DMS 273 (cell line): ENCODE measurements around the gene CNTNAP5.

Experiments used
- DNase-seq: peaks from one replicate; lab custom pipeline; 2025; ENCODE audit not compliant: unreplicated experiment; lab: John Stamatoyannopoulos, UW

CNTNAP5 gene

DNA sequence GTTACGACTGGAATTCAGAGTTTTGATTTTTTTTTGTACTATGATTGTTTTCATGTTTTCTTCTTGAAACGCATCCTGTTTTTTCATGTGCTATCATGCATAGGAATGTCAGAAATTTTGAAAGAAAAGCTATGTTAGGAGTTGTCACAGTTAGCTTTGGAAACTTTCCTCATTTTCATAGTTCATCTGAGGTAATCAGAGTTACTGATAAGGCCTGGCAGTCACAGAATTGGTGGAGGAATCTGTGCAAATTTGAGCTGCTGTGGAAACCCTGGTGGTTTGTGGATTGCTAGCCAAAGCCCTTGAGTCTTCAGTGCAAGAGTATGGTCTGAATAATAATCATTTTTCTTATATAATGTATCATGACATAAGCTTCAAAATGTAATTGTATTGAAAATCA is 401.0 kb downstream of the CNTNAP5 start:
- no peak for DNase-seq

DNA sequence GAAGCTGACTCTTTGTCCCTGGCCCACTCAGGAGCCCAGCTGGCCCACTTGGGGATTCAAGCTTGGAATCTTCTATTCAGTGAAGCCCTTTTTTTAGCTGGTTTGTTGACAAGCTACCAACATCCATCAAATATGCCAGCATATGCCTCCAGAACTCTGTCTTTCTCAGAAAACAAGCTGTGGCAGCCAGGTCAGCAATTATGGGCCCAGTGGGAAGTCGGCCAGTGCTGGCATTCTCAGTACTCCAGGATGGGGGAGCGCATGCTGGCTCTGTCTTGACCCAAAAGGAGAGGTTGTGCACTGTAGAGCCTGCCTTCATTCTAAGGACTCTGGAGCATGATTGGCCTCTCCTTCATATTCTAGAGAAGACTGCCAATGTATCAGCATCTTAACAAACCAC is 401.5 kb downstream of the CNTNAP5 start:
- no peak for DNase-seq

DNA sequence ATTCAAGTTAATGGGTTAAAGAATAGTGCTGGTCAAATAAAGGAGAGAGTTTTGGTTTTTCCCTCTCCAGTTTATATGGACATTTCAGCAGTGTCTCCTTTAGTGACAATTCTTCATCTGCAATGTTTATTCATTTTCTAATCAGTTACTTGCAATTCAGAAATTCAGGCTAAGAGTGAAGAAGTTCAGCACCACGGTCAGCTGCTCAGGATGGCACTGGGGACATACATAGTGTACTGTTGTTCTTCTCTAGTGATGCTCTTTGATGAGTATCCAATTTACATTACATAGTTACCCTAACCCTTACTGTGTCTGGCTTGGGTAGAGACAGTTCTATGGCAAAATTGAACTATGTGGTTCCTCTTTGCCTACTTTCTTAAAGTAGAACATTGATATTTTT is 412.7 kb downstream of the CNTNAP5 start:
- no peak for DNase-seq

DNA sequence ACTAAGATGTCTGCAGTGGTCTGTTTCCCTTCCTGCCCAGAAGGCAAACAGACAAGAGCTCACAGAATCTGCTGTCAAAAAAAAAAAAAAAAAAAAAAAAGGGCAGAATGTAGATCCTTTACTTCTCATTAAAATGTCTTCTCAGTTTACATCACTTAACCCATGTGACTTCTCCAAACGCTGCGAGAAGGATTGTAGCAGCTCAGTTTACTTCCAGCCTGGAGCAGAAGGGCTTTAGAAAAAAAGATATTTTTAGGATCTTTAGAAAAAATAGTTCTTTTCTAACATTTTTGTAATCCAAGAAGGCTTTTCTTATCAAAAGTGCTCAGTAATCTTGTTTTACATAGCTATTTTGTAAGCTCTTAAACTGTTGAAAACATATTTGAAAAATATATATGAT is 425.4 kb downstream of the CNTNAP5 start:
- DNase-seq: no peak

DNA sequence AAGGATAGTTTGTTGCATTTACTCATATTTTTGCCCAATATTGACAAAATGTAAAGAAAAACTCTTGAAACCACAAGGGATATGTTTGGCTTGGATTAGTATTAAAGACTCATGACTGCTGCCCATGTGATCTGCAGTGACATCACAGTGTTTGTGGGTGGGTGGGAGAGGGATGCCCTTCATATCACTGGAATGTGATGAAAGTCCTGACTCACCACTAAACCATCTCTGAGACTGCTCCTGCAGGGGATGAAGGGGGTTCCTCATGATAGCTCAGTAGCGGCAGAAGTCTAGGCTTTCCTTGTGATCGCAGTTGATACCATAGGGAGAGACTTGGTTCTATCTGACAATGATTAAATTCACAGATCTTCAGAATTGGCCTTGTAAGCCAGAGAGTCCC is 451.2 kb downstream of the CNTNAP5 start:
- DNase-seq: no peak

DNA sequence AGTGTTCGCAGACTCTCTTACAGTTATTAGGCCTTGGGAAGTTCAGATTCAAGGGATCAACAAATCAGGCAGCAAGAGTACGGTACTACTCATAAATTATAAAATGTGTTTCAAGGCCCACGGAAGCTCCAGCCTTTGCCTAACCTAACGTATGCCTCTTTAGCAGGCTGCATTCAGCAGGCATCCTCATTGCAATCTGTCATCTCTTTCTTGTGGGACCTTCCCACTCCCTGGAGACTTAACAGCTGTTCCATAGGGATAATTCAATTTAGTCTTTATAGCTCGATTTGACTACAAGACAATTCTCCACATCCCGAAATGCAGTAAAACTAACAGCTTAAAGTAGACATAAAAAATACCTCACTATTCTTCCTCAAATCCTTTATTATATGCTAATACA is 453.7 kb downstream of the CNTNAP5 start:
- no peak for DNase-seq

DNA sequence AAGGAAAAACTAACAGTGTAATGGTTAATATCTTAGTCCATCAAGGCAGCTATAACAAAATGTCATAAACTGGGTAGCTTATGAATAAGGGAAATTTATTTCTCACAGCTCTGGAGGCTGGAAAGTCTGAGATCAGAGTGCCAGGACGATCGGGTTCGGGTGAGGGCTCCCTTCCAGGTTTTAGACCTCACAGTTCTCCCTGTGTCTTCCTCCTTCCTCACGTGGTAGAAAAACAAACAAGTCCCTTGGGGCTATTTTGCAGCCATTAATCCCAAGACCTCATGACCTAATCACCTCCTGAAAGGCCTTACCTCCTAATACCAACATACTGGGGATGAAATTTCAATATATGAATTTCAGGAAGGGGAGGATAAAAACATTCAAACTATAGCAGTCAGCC is 455.9 kb downstream of the CNTNAP5 start:
- no peak for DNase-seq

DNA sequence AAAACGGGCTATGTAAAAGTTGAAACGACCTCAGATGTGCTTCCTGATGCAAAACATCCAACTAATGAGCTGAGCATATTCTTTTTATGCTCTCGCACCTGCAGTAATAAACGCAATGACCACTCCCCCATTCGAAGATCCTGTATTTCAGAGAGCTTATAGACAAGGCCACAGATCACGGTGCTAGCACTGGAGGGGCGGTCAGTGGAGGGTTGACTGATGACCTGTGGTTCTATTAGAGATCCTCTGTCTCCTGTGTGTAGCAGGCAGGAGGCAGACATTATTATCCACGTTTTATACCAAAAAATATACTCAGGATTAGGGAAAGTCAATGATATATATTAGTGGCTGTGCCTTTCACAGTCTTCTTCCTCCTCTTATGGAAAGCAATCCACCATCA is 457.0 kb downstream of the CNTNAP5 start:
- no peak for DNase-seq

DNA sequence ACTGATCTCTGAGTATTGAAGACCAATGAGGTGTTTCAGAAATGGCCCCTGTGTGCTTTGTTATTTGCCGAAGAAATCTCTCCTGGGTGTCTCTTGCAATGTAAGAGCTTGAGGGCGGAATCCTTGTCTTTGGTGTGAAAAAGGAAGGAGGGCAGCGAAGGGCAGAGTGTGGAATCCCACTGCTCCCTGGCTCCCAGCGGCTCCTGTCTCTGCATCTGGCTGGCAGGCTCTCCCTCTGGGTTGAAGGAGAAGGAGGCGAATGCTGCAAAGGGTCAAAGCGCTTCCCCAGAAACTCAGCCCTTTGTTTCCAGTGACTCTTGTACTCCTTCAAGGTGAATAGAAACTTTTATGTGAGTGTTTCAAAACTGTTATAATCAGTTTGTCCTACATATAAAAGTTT is 457.5 kb downstream of the CNTNAP5 start:
- DNase-seq: no peak

DNA sequence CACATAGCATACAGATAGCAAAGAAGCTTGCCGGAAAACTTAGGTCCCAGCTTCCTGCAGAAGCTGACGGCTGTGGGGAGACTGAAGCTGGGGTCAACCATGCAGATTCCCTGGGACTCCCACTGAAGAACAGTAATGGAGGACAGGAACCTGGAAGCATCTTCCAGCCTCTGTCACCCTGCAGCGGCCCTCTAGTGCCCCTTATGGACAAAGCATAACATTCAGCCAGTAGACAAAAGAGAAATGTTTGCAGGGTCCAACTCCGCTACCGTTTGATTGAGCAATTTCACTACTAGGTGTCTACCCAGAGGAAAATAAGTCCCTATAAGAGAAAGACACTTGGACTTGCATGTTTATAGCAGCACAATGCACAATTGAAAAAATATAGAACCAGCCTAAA is 460.6 kb downstream of the CNTNAP5 start:
- peak; percentile 0 for DNase-seq

DNA sequence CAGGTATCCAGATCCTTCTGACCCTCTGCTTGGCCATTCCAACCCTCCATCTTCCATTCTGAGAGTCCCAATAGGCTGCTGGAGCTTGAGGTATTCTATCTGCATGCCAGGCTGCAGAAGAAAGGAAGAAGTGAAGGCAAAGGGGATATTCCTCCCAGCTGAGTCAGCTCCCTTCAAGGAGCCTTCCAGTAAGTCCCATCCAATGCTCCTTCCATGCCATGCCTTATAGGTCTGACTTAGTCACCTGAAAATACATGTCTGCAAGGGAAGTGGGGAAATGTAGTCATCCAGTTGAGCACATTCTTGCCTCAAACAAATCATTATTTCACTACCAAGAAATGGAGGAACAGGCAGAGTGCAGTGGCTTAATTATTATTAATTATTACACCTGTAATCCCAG is 464.6 kb downstream of the CNTNAP5 start:
- DNase-seq: no peak

DNA sequence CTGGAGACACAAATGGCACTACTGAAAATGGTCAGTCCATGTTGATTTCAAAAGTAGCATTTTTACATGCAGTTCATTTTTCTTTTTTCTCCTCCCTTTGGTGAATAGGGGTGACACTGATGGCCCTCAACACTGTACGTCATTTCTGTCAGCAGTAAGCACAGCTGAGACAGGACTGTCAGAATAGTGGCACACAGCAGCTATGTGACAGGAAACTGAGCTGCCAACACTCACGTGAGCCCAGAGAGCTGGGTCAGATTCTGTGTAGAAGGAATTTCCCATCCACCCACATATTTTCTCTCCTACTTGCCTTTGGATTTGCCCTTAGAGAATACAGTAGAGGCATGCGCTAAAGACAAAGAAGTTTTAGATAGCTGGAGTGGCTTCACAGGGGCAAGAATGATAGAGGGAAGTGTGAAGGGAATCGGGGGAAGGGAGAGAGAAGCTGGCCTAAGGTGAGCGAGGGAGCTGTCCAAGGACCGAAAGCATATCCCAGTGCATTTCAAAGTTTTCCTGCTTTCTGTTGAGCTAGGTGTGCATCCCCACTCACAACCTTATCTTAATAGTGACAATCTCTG is 476.6 kb downstream of the CNTNAP5 start:
- no peak for DNase-seq

DNA sequence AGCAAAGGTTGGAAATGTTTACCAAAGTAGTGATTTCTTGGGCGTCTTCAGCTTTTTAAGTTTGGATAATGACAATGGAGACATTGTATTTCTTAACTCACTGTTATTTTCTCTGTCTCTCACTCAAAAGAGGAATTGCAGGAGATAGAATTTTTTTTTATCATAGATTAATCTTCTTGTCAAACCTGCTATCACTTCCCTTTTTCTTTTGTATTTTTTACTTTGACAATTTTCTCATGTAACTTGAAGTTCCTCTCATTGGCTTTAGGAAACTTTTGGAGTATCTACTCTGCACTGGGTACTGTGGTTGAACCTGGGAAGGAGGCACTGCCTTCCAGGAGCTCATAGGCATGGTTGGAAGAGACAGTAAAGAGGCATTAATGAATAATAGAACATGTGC is 489.1 kb downstream of the CNTNAP5 start:
- DNase-seq: no peak

DNA sequence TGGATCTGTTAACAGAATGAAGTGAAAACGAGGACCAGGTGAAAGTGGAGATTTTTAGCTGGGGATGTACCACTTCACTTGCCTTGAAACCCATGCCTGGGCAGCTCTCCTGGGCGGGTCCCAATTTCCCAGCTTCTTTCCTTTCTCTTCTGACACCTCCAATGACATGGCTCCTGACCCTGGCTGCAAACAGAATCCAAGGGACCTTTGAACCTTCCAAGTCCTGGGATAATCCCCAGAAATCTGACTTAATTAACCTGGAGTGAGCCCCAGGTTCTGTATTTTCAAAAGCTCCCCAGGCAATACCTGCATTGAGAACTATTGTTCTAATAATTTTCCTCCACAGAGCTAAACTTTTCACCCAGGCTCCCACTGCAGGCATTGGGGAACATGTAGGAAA is 495.9 kb downstream of the CNTNAP5 start:
- DNase-seq: no peak

DNA sequence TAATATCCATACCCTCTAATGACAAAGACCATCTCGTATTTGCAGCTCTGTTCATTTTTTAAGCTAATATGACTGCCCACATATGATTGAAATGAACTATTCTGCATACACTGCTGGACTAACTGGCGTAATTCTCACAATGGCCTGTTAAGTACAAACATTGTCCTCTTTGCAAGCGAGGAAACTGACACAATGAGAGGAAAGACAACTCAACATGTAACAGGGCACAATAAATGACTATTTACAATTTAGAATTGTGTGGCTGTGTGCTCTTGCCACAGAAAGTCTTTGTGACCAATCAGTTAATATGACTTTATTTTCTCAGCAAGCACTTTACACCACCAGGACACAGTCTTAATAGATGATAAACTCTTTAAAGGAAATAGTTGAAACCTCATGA is 498.0 kb downstream of the CNTNAP5 start:
- DNase-seq: no peak

DNA sequence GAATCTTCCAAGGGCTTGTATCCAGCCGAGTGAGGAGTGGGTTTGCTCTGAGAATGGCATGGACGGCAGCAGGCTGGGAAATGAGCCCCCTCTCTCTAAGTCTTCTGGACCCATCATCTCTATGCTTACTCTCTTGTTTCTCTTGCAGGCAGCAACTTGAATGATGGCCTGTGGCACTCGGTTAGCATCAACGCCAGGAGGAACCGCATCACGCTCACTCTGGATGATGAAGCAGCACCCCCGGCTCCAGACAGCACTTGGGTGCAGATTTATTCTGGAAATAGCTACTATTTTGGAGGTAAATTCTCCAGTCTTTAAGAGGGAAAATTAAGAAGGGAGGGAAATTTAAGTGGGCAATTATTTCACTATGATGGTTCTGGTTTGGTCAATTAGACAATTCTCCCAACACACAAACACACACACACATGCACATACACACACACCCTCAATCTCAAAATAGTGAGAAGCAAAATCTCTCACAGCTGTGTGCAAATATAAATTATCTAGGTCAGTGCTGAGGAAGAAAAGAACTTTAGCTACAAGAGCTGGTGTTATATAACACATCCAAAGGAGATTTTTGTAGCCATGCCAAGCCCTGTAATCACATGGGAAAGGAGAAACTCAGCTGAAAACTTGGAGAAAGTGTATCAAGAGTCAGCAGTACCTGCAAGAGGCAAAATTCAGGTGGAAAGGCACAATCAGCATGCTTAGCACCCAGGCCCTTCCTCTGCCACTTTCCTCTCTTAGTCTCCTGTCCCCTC is 499.2 kb downstream of the CNTNAP5 start:
- no peak for DNase-seq

DNA sequence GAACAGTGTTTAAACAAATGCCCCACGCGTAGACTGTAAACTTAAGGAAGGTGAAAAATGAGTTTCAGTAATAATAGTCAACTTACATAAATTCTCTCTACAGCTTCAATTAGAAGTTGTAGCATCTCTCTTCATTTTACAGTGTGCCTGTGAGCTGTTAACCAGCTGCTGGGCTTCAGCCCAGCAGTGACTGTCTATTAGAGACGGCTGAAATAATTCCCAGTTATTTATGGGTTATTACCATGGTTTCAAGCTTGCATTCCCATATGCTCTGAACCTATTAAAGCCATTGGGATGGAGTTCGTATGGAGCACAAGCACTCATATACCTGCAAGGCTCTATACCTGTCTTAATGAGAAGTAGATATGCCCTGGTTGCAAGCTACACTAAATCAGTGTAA is 501.1 kb downstream of the CNTNAP5 start:
- DNase-seq: no peak

DNA sequence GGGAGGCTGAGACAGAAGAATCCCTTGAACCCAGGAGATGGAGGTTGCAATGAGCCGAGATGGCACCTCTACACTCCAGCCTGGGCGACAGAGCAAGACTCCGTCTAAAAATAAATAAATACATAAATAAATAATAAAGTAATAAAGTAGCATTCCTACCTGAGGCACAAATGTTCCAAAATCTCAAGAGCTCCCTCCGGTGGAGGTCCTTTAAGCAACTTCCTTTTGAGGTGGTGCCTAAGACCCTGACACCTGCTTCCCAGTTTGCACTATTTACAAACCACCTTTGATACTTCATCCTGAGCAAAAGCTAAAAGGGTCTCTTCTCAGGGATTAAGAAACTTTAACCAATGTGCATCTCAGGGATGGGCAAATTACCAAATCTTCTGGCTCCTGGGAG is 505.1 kb downstream of the CNTNAP5 start:
- DNase-seq: peak; percentile 31

DNA sequence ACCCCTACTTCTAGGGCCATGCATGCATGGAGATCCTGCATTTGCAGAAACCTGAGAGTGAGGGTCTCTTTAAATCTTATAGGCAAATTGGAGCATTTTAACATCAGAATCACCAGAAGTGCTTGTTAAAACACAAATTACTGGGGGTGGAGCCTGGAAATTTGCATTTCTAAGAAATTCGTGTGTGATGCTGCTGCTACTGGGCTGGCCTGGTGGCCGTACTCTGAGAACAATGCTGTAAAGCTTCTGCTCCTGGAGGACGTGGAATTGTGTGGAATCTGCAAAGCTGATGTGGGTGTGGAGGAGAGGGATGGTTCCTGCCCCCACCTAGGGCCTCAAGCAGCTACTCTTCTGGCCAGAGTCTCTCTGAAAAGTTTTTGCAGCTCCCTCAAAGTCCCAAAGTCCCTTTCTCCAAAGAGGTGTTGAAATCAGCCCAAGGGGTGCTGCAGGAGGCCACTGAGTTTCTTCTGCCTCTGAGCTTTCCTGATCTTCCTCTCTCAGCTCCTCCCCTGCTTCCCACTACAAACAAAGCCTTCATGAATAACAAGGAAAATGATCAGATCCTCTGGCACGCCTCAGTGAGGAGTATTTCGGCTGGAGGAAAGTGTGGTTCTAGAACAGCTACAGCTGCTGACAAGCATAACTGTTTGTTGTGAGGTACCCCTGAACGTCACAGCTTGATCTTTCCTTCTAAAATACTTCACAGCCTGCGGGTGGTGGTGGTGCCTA is 508.3 kb downstream of the CNTNAP5 start:
- DNase-seq: no peak

DNA sequence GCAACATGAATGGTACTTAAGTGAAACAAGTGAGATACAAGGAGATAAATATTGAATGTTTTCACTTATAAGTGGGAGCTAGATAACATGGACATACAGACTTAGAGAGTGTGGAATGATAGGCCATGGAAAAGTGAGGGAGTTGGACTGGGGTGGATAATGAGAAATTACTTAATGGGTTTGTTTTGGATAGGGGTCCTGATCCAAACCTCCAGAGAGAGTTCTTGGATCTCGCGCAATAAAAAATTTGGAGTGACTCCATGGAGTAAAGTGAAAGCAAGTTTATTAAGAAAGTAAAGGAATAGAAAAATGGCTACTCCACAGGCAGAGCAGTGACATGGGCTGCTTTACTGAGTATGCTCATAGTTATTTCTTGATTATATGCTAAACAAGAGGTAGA is 508.9 kb downstream of the CNTNAP5 start:
- no peak for DNase-seq

DNA sequence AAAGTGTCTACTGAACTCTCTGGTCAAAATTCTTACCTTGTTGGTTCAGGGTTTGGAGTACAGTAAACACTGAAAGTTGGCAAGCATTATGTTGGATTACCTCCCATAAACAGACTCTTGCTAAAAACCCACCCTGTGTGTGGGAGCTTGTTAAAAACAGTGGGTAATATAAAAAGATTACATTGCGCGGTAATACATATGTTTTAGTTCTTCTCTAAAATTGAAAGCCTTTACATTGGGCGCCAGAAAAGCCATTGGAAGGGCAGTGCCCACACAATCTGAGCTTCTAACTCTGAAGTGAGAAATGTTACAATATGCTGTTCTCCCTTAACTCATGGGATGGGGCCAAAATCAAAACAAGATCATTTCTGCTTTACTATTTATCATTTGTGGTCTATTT is 510.7 kb downstream of the CNTNAP5 start:
- DNase-seq: no peak

DNA sequence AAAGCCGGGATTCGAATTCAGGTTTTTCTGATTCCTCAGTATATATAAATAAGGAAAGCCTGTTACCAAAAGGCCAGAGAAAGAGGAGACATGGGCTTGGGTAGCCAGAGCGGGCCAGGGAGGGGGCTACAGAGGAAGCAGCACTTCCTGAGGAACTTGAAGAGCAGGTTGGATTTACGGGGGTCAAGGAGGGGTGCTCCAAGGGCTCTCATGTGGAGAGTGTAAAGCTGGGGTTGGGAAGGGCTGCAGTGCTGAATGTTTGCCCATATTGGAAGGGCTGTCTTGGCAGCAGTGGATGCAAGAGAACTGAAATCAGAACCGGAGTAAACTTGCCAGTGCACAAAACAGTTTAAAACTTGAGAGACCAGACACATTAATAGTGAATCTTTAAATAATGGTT is 511.5 kb downstream of the CNTNAP5 start:
- no peak for DNase-seq
